Neural crest cell (in vitro differentiated cells): Measurements from ENCODE around the gene CDX2. TPM values are rescaled to one million over a fixed set of nuclear protein-coding genes. Genes with fewer than 3 reads are reported as not detected.

Source experiments
- DNase-seq: peaks from one replicate; pipeline ENCODE4 v3.0.0; 2021; ENCODE audit warnings: low read depth, mixed read lengths, low spot score
- H3K27ac Mint-ChIP-seq: one replicate; pipeline ENCODE4 v1.8.0; 2021; ENCODE audit warnings: mild to moderate bottlenecking, mixed read lengths; ENCODE audit not compliant: unreplicated experiment
- H3K27me3 Mint-ChIP-seq: 2 replicates; pipeline ENCODE4 v1.8.0; 2021; ENCODE audit warnings: low read depth, mild to moderate bottlenecking, mixed read lengths
- H3K36me3 Mint-ChIP-seq: 2 replicates; pipeline ENCODE4 v1.8.0; 2021; ENCODE audit warnings: low read depth, mild to moderate bottlenecking, mixed read lengths
- H3K4me1 Mint-ChIP-seq: 2 replicates; pipeline ENCODE4 v1.8.0; 2021; ENCODE audit warnings: mixed read lengths
- H3K4me3 Mint-ChIP-seq: one replicate; pipeline ENCODE4 v1.8.0; 2021; ENCODE audit warnings: mild to moderate bottlenecking, mixed read lengths
- H3K9me3 Mint-ChIP-seq: 2 replicates; pipeline ENCODE4 v1.8.0; 2021; ENCODE audit warnings: mixed read lengths
- CTCF ChIP-seq: fragments of 200-600 bp; sonication (generic); conservative IDR thresholded peaks from 2 replicates; pipeline ENCODE4 v1.5.0; 2021; ENCODE audit warnings: antibody characterized with exemption, mild to moderate bottlenecking
- total RNA-seq: library from RNA; stranded (reverse); gene quantifications from 2 replicates; pipeline ENCODE4 v1.2.1, GENCODE V29; 2021

The CDX2 gene
- total RNA-seq, 1 donor from 2014 or later: 2.4 TPM

- Mint-ChIP-seq H3K27ac (no peak overlapping the region), H3K36me3 (peaks cover 6% of the 10 kb centered on the region), H3K9me3 (no peaks in the 10 kb centered on the region), H3K27me3 (peaks cover 69% of the 10 kb centered on the region), H3K4me1 (no peaks in the 10 kb centered on the region), H3K4me3 (no peak overlapping the region)
- DNase-seq: no peak
- no peak for TF ChIP-seq CTCF
These were observed 36.0 kb downstream of the CDX2 start for GRCh38 chr13:27933118-27933517.

DNA sequence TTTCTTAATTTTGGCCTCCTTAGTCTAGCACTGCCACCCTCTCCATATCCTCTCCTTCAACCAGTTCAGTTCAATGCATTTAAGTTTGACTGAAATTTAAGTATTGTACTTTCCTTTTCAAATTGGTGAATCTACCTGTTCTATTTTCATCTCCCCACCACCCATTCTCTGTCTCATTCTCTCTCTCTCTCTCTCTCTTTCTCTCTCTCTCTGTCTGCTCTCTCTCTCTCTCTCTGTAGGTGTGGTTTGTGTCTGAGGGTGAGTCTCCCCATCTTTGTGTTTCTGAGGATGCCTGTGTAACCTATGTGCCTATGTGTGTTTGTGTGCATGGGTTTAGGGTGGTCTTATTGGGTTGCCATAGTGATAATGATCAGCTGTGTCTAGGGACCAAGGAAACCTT is 39.2 kb downstream of the CDX2 start:
- no peaks in the 10 kb centered on the region for H3K4me1 Mint-ChIP-seq
- no peaks in the 10 kb centered on the region for H3K9me3 Mint-ChIP-seq
- H3K4me3 Mint-ChIP-seq: no peak overlapping the region
- peaks cover 88% of the 10 kb centered on the region for H3K27me3 Mint-ChIP-seq
- H3K36me3 Mint-ChIP-seq: peaks cover 6% of the 10 kb centered on the region
- H3K27ac Mint-ChIP-seq: no peak overlapping the region
- no peak for TF ChIP-seq CTCF
- DNase-seq: no peak

- Mint-ChIP-seq H3K27me3 (peaks cover 95% of the 10 kb centered on the region), H3K36me3 (peaks cover 6% of the 10 kb centered on the region), H3K9me3 (no peaks in the 10 kb centered on the region), H3K27ac (no peak overlapping the region), H3K4me3 (no peak overlapping the region), H3K4me1 (peaks cover 3% of the 10 kb centered on the region)
- no peak for TF ChIP-seq CTCF
- no peak for DNase-seq
These were observed 40.0 kb downstream of the CDX2 start for GRCh38 chr13:27928805-27929753.

- Mint-ChIP-seq H3K36me3 (peaks cover 6% of the 10 kb centered on the region), H3K4me3 (no peak overlapping the region), H3K9me3 (no peaks in the 10 kb centered on the region), H3K27ac (no peak overlapping the region), H3K4me1 (peaks cover 7% of the 10 kb centered on the region), H3K27me3 (peaks cover 96% of the 10 kb centered on the region)
- no peak for TF ChIP-seq CTCF
- no peak for DNase-seq
These were observed 40.7 kb downstream of the CDX2 start for GRCh38 chr13:27928353-27928804.

GRCh38 chr13:27927444-27928352 is 41.4 kb downstream of the CDX2 start:
- Mint-ChIP-seq H3K36me3 (peaks cover 6% of the 10 kb centered on the region), H3K4me1 (peaks cover 7% of the 10 kb centered on the region), H3K9me3 (no peaks in the 10 kb centered on the region), H3K27ac (no peak overlapping the region), H3K4me3 (no peak overlapping the region), H3K27me3 (peaks cover 99% of the 10 kb centered on the region)
- no peak for DNase-seq
- TF ChIP-seq CTCF: no peak
